GM04503 (cell line): ENCODE measurements around the gene AMPH.
"Not testable (repeated sequence)": the region's sequence is repeated elsewhere in the genome, so short reads cannot be mapped to it uniquely, and the experiment has no call there.

Source experiments
- DNase-seq: peaks from one replicate; pipeline ENCODE4 v3.0.0-alpha.2; 2012; ENCODE audit warnings: low read depth

AMPH gene

GRCh38 chr7:38351601-38352000 lies 279.6 kb downstream of the AMPH start:
- no peak for DNase-seq

GRCh38 chr7:38350777-38351176 lies 280.4 kb downstream of the AMPH start:
- DNase-seq, result not testable (repeated sequence)

- DNase-seq, result not testable (repeated sequence)
Observed at GRCh38 chr7:38349869-38350583, 281.1 kb downstream of the AMPH start.

- not testable (repeated sequence) for DNase-seq
Observed at GRCh38 chr7:38349126-38349795, 281.9 kb downstream of the AMPH start.

GRCh38 chr7:38345299-38346172 lies 285.6 kb downstream of the AMPH start:
- not testable (repeated sequence) for DNase-seq

- DNase-seq, result not testable (repeated sequence)
Observed at GRCh38 chr7:38344741-38345140, 286.4 kb downstream of the AMPH start.

- DNase-seq, result not testable (repeated sequence)
Observed at GRCh38 chr7:38342135-38342534, 289.0 kb downstream of the AMPH start.

- DNase-seq, result not testable (repeated sequence)
Observed at GRCh38 chr7:38341172-38341705, 289.9 kb downstream of the AMPH start.

GRCh38 chr7:38339953-38340819 lies 291.0 kb downstream of the AMPH start:
- DNase-seq, result no peak

GRCh38 chr7:38336148-38336515 lies 295.0 kb downstream of the AMPH start:
- not testable (repeated sequence) for DNase-seq

GRCh38 chr7:38335492-38336147 lies 295.6 kb downstream of the AMPH start:
- DNase-seq, result peak; percentile 77

- DNase-seq, result no peak
Observed at GRCh38 chr7:38335128-38335491, 296.1 kb downstream of the AMPH start.

- DNase-seq, result no peak
Observed at GRCh38 chr7:38334163-38334562, 297.0 kb downstream of the AMPH start.
